OCI-LY7 (cell line): ENCODE data around the gene ZNF189. TPM values are rescaled to one million over a fixed set of nuclear protein-coding genes. Genes with fewer than 3 reads are reported as not detected.

Experiments used
- BruUV-seq: library from RNA; stranded (reverse); fragments of 400-500 nt; replicated peaks from 2 replicates; lab custom pipeline; 2021; lab: Mats Ljungman, UMichigan
- CTCF ChIA-PET: fragments of 300-600 bp; sonication (Branson Sonifier 250); formaldehyde crosslinking; loops from one replicate; lab custom pipeline; 2022; ENCODE audit warnings: antibody characterized with exemption; ENCODE audit not compliant: unreplicated experiment; lab: Charles Lee
- POLR2A ChIA-PET: fragments of 300-600 bp; sonication (Branson Sonifier 250); formaldehyde crosslinking; loops from one replicate; lab custom pipeline; 2022; ENCODE audit warnings: antibody characterized with exemption; lab: Charles Lee
- DNase-seq: peaks from one replicate; pipeline ENCODE4 v3.0.0-alpha.2; 2015; ENCODE audit warnings: low spot score
- H2AFZ ChIP-seq: fragments of 200-600 bp; sonication (generic), shearing (Covaris generic); 2 replicates; pipeline ENCODE4 v1.6.1; 2014; ENCODE audit warnings: mild to moderate bottlenecking, antibody characterized with exemption, low read length, moderate library complexity
- H3K27ac ChIP-seq: fragments of 200-600 bp; sonication (generic); 2 replicates; pipeline ENCODE4 v1.5.1; 2014; ENCODE audit warnings: mixed run types, low read depth, mild to moderate bottlenecking, moderate library complexity, low read length, inconsistent platforms; ENCODE audit not compliant: poor library complexity, severe bottlenecking
- H3K36me3 ChIP-seq: fragments of 200-600 bp; sonication (generic); 2 replicates; pipeline ENCODE4 v1.6.1; 2014; ENCODE audit warnings: mild to moderate bottlenecking, antibody characterized with exemption, low read length, moderate library complexity, mixed read lengths; ENCODE audit not compliant: insufficient read depth
- H3K4me1 ChIP-seq: fragments of 200-600 bp; sonication (generic); 2 replicates; pipeline ENCODE4 v1.5.1; 2014; ENCODE audit warnings: mild to moderate bottlenecking, low read length; ENCODE audit not compliant: insufficient read depth, poor library complexity, severe bottlenecking
- H3K4me2 ChIP-seq: fragments of 200-600 bp; sonication (generic); 2 replicates; pipeline ENCODE4 v1.6.1; 2014; ENCODE audit warnings: mild to moderate bottlenecking, low read length
- H3K4me3 ChIP-seq: fragments of 200-600 bp; sonication (generic); 2 replicates; pipeline ENCODE4 v1.5.1; 2014; ENCODE audit warnings: mild to moderate bottlenecking, low read depth, low read length; ENCODE audit not compliant: poor library complexity, severe bottlenecking
- H3K79me2 ChIP-seq: fragments of 200-600 bp; sonication (generic); 2 replicates; pipeline ENCODE4 v1.6.1; 2016; ENCODE audit warnings: low read depth, mild to moderate bottlenecking, low read length, moderate library complexity, mixed read lengths; ENCODE audit not compliant: insufficient read depth
- H3K9me2 ChIP-seq: fragments of 200-600 bp; sonication (generic); 2 replicates; pipeline ENCODE4 v1.6.1; 2016; ENCODE audit warnings: mild to moderate bottlenecking, low read length, mixed read lengths; ENCODE audit not compliant: insufficient read depth
- H3K9me3 ChIP-seq: fragments of 200-600 bp; sonication (generic); 2 replicates; pipeline ENCODE4 v1.6.1; 2014; ENCODE audit warnings: mild to moderate bottlenecking, mixed run types, low read length, mixed read lengths
- H4K20me1 ChIP-seq: fragments of 200-600 bp; sonication (generic); 2 replicates; pipeline ENCODE4 v1.6.1; 2014; ENCODE audit warnings: mild to moderate bottlenecking, antibody characterized with exemption, low read length, moderate library complexity, mixed read lengths; ENCODE audit not compliant: insufficient read depth
- EZH2phosphoT487 ChIP-seq: fragments of 200-600 bp; sonication (generic); IDR thresholded peaks from 2 replicates; pipeline ENCODE4 v1.6.1; 2018; ENCODE audit warnings: low read depth, borderline replicate concordance, mild to moderate bottlenecking, mixed run types, antibody characterized with exemption, low read length, moderate library complexity, mixed read lengths
- intact Hi-C: fragments of 100-400 bp; cut with micrococcal nuclease; formaldehyde crosslinking; loops from one replicate; pipeline ENCODE4 v1.10.0; 2022; ENCODE audit not compliant: unreplicated experiment
- total RNA-seq, 2 experiments: library from RNA; depleted of rRNA in 1 of 2; stranded (reverse); fragments of >200 nt in 1 of 2; shearing (Covaris generic) in 1 of 2; gene quantifications; 2 replicates each; pipeline ENCODE4 v1.2.3, GENCODE V29; 2014 to 2022
- TF ChIP-seq, protein P1 (sequence below): fragments of 200-600 bp; sonication (generic); conservative IDR thresholded peaks from 2 replicates; pipeline ENCODE4 v1.5.1; 2014; ENCODE audit warnings: mild to moderate bottlenecking, antibody characterized with exemption, low read length, moderate library complexity, mixed read lengths

Gene ZNF189
- total RNA-seq, 2 experiments from 2014 or later: 11.0 to 17.3 TPM

DNA sequence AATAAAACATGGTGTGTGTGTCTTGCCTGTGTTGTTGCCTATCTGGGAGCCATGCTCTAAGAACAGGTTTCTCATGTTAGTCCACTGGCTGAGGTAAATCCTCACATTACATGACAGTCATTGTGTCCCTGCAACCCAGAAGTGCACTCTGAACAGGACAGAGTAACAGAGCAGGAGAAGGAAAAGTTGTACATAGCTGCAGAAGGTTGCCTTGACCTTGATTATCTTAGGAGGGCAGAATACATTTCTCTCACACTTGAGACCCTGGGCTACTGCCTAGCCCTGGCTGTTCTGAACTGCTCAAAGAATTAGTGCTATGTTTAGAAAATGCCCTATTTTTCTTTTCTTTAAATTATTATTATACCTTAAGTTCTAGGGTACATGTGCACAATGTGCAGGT is 16.9 kb downstream of the ZNF189 start:
- Histone ChIP-seq H3K9me2 (no peaks in the 10 kb centered on the region), H3K79me2 (no peaks in the 10 kb centered on the region), H4K20me1 (no peaks in the 10 kb centered on the region), H2AFZ (no peak overlapping the region), H3K27ac (no peak overlapping the region), H3K9me3 (no peaks in the 10 kb centered on the region), H3K4me3 (no peak overlapping the region), H3K4me1 (no peaks in the 10 kb centered on the region), H3K4me2 (no peak overlapping the region), H3K36me3 (0 out of 2 replicates have a peak, but pooled peaks cover under 1% of the 10 kb centered on the region)
- ChIA-PET POLR2A (no interaction called here), CTCF (no interaction called here)
- BruUV-seq: no TSS peak
- no peak for TF ChIP-seq EZH2phosphoT487
- TF ChIP-seq, protein P1, sequence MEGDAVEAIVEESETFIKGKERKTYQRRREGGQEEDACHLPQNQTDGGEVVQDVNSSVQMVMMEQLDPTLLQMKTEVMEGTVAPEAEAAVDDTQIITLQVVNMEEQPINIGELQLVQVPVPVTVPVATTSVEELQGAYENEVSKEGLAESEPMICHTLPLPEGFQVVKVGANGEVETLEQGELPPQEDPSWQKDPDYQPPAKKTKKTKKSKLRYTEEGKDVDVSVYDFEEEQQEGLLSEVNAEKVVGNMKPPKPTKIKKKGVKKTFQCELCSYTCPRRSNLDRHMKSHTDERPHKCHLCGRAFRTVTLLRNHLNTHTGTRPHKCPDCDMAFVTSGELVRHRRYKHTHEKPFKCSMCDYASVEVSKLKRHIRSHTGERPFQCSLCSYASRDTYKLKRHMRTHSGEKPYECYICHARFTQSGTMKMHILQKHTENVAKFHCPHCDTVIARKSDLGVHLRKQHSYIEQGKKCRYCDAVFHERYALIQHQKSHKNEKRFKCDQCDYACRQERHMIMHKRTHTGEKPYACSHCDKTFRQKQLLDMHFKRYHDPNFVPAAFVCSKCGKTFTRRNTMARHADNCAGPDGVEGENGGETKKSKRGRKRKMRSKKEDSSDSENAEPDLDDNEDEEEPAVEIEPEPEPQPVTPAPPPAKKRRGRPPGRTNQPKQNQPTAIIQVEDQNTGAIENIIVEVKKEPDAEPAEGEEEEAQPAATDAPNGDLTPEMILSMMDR: no peak
- intact Hi-C loops: no loop called here
- DNase-seq: no peak

DNA sequence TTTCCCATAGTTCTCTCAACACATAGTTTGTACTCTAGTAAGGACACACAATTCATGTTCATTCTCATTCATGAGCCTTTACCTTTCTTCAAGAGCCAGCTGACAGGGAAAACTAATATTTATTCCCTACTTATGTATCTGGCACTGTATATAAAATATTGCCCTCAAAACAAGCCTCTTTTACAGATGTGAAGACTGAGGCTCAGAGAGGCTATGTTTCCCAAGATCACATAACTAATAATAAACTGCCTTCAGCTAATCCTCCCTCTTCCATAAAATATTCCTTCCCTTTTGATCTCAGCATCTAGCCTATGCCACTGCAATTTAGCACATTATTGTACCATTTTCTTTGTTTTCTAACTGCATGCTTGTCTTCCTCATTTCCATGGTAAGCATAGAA is 18.7 kb downstream of the ZNF189 start:
- H3K4me1 ChIP-seq: no peaks in the 10 kb centered on the region
- no peaks in the 10 kb centered on the region for H4K20me1 ChIP-seq
- intact Hi-C loops: no loop called here
- H3K9me3 ChIP-seq: no peaks in the 10 kb centered on the region
- no peak overlapping the region for H2AFZ ChIP-seq
- H3K79me2 ChIP-seq: no peaks in the 10 kb centered on the region
- H3K4me2 ChIP-seq: no peak overlapping the region
- no peak overlapping the region for H3K4me3 ChIP-seq
- H3K27ac ChIP-seq: no peak overlapping the region
- DNase-seq: no peak
- no peaks in the 10 kb centered on the region for H3K36me3 ChIP-seq
- CTCF ChIA-PET: no interaction called here
- BruUV-seq: no TSS peak
- POLR2A ChIA-PET: interaction anchor here (0.6 kb wide), 1 partner anchor 37 kb away, joined by 3 read pairs; no protein-coding TSS in a partner anchor
- H3K9me2 ChIP-seq: no peaks in the 10 kb centered on the region
- TF ChIP-seq EZH2phosphoT487: no peak
- TF ChIP-seq, protein P1: no peak

DNA sequence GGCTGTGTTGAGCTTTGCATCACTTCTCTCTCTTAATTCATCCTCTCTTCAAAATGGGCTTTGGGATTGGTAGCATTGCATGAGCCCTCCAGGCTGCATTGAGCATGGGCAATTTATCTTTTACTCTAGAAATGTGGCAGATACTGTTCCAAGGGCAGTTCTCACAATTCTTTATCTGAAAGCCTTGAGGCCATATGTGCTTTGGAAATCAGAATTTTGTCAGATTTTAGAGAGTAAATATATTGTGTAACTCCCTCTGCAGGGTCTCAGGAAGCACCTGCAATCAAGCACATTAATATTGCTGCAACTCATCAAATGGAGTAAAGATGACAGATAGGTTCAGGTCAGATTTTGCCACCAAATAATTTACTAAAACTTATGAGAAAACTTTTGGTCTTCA is 19.3 kb downstream of the ZNF189 start:
- intact Hi-C loops: no loop called here
- no peak overlapping the region for H2AFZ ChIP-seq
- CTCF ChIA-PET: no interaction called here
- POLR2A ChIA-PET: no interaction called here
- no peaks in the 10 kb centered on the region for H3K79me2 ChIP-seq
- no peak overlapping the region for H3K4me2 ChIP-seq
- H3K36me3 ChIP-seq: no peaks in the 10 kb centered on the region
- no peak for DNase-seq
- H3K4me1 ChIP-seq: no peaks in the 10 kb centered on the region
- no peaks in the 10 kb centered on the region for H4K20me1 ChIP-seq
- H3K27ac ChIP-seq: no peak overlapping the region
- no peaks in the 10 kb centered on the region for H3K9me3 ChIP-seq
- no peak overlapping the region for H3K4me3 ChIP-seq
- no peaks in the 10 kb centered on the region for H3K9me2 ChIP-seq
- no TSS peak for BruUV-seq
- TF ChIP-seq, protein P1: no peak
- no peak for TF ChIP-seq EZH2phosphoT487
